MM.1S (cell line): Measurements from ENCODE around the gene TNRC18.

Experiments
- CTCF ChIP-seq: fragments of 300-600 bp; sonication (generic); IDR thresholded peaks from 2 replicates; pipeline ENCODE4 v1.5.1; 2016; ENCODE audit warnings: antibody characterized with exemption, low read length, mixed read lengths
- EZH2 ChIP-seq: fragments of 300-600 bp; sonication (generic); optimal IDR thresholded peaks from 2 replicates; pipeline ENCODE3; 2017; ENCODE audit warnings: low read depth, mild to moderate bottlenecking, antibody characterized with exemption, low read length, mixed read lengths
- EZH2phosphoT487 ChIP-seq: fragments of 300-600 bp; sonication (generic); IDR thresholded peaks from 2 replicates; pipeline ENCODE4 v1.6.1; 2018; ENCODE audit warnings: antibody characterized with exemption, low read length

DNA sequence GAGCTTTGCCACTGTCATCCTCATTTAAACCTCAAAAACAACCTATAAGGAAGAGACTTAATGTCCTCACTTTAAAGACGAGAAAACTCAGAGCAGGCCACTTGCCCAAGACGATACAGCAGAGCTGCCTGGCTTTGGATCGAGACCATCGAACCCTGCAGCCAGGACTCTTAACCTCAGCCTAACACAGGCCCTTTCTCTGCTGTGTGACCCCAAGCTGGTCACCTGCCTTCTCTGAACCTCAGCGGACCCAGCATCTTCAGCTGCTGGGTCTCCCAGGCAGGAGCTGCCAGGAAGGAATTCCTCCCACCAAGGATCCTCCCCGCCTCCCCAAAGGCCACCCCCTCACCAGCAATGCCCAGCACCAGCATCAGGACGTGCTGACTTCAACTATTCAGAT lies 32.7 kb downstream of the TNRC18 start:
- TF ChIP-seq CTCF (no peak), EZH2phosphoT487 (no peak), EZH2 (no peak)
